ENCODE measurements around the gene TEX19.

TEX19 gene

GRCh38 chr17:82332669-82333278 lies 26.3 kb upstream of the TEX19 start:
- H3K4me3 ChIP-seq (ENCODE audit: low read length): peak overlapping the region; percentile 58
- no peak overlapping the region for H3K27ac ChIP-seq (ENCODE audit: low read length)
- H3K9ac ChIP-seq (ENCODE audit: low read depth, low read length): no peak overlapping the region
- H3K36me3 ChIP-seq (ENCODE audit: insufficient read depth, low read depth, low read length): no peaks in the 10 kb centered on the region
- 0 out of 2 replicates have a peak, but pooled peaks cover 4% of the 10 kb centered on the region for H3K4me1 ChIP-seq (ENCODE audit: insufficient read depth, low read length)
- peaks cover 84% of the 10 kb centered on the region for H3K27me3 ChIP-seq (ENCODE audit: insufficient read depth, low read length)
- H3K9me3 ChIP-seq (ENCODE audit: insufficient read depth, low read depth, low read length): no peaks in the 10 kb centered on the region

DNA sequence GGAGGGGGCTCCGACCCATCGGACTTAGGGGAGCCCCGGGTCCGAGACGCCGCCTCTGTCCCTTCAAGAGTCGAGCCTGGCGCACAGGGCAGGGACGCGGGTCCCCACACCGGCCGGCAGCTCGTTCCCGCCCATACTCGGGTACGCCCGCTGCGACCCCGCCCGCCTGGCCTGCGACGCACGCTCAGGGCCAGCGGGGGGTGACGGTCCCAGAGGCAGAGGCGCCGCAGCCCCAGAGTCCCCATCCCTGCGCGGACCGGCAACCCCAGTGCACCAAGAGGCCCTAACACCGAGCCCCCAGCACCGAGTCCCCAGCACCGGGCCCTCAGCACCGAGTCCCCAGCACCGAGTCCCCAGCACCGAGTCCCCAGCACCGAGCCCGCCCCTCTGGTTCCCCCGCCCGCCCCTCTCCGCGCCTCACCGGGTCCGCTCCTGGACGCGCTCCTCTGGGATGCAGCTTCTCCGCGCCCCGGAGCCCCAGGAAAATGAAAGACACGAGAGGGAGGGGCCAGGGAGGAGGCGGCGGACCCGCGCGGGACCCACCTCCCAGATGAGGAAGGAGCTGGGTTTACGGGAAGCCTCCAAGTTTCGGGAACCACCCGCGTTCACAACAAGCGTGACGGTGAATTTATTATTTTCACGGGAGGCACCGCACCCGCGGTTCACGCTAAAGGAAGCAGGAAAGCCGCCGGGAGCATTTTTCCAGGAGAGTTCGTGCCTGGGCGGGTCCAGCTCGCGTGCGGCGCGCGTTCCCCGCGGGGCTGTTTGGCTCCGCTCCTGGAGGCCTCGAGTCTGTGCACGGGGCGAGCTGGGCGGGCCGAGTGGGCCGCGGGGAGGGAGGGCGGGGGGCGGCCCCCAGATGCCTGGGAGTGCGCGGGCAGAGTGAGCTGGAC lies 25.5 kb upstream of the TEX19 start, which contains the start of gene SECTM1:
Gene SECTM1, minus strand, starts transcription at position 488 of the 893 bp plus-strand sequence. CDS start 6,526 bp downstream, outside the sequence.
- peak within 1 kb of the TSS; percentile 58 for H3K4me3 ChIP-seq (ENCODE audit: low read length)
- H3K27me3 ChIP-seq (ENCODE audit: insufficient read depth, low read length): peaks cover 92% of the 10 kb centered on the region
- no peaks in the 10 kb centered on the region for H3K36me3 ChIP-seq (ENCODE audit: insufficient read depth, low read depth, low read length)
- H3K4me1 ChIP-seq (ENCODE audit: insufficient read depth, low read length): no peaks in the 10 kb centered on the region
- no peak within 1 kb of the TSS for H3K9ac ChIP-seq (ENCODE audit: low read depth, low read length)
- no peak within 1 kb of the TSS for H3K27ac ChIP-seq (ENCODE audit: low read length)
- H3K9me3 ChIP-seq (ENCODE audit: insufficient read depth, low read depth, low read length): no peaks in the 10 kb centered on the region

- Histone ChIP-seq H3K27ac (ENCODE audit: low read length) (no peak overlapping the region), H3K9me3 (ENCODE audit: insufficient read depth, low read depth, low read length) (no peaks in the 10 kb centered on the region), H3K4me1 (ENCODE audit: insufficient read depth, low read length) (0 out of 2 replicates have a peak, but pooled peaks cover 1% of the 10 kb centered on the region), H3K36me3 (ENCODE audit: insufficient read depth, low read depth, low read length) (no peaks in the 10 kb centered on the region), H3K4me3 (ENCODE audit: low read length) (no peak overlapping the region), H3K9ac (ENCODE audit: low read depth, low read length) (no peak overlapping the region), H3K27me3 (ENCODE audit: insufficient read depth, low read length) (peaks cover 94% of the 10 kb centered on the region)
Measured at GRCh38 chr17:82334204-82334621, 24.8 kb upstream of the TEX19 start.

GRCh38 chr17:82334622-82335394 lies 24.2 kb upstream of the TEX19 start:
- Histone ChIP-seq H3K27me3 (ENCODE audit: insufficient read depth, low read length) (peaks cover 96% of the 10 kb centered on the region), H3K4me1 (ENCODE audit: insufficient read depth, low read length) (0 out of 2 replicates have a peak, but pooled peaks cover 3% of the 10 kb centered on the region), H3K9me3 (ENCODE audit: insufficient read depth, low read depth, low read length) (no peaks in the 10 kb centered on the region), H3K36me3 (ENCODE audit: insufficient read depth, low read depth, low read length) (no peaks in the 10 kb centered on the region), H3K9ac (ENCODE audit: low read depth, low read length) (no peak overlapping the region), H3K27ac (ENCODE audit: low read length) (no peak overlapping the region), H3K4me3 (ENCODE audit: low read length) (no peak overlapping the region)

GRCh38 chr17:82338858-82339633 lies 20.0 kb upstream of the TEX19 start:
- Histone ChIP-seq H3K4me1 (ENCODE audit: insufficient read depth, low read length) (0 out of 2 replicates have a peak, but pooled peaks cover 3% of the 10 kb centered on the region), H3K36me3 (ENCODE audit: insufficient read depth, low read depth, low read length) (no peaks in the 10 kb centered on the region), H3K4me3 (ENCODE audit: low read length) (0 out of 2 replicates have a peak overlapping the region, but pooled peaks have one; percentile 22), H3K27me3 (ENCODE audit: insufficient read depth, low read length) (peaks cover 56% of the 10 kb centered on the region), H3K9me3 (ENCODE audit: insufficient read depth, low read depth, low read length) (peaks cover 5% of the 10 kb centered on the region), H3K27ac (ENCODE audit: low read length) (no peak overlapping the region), H3K9ac (ENCODE audit: low read depth, low read length) (no peak overlapping the region)

DNA sequence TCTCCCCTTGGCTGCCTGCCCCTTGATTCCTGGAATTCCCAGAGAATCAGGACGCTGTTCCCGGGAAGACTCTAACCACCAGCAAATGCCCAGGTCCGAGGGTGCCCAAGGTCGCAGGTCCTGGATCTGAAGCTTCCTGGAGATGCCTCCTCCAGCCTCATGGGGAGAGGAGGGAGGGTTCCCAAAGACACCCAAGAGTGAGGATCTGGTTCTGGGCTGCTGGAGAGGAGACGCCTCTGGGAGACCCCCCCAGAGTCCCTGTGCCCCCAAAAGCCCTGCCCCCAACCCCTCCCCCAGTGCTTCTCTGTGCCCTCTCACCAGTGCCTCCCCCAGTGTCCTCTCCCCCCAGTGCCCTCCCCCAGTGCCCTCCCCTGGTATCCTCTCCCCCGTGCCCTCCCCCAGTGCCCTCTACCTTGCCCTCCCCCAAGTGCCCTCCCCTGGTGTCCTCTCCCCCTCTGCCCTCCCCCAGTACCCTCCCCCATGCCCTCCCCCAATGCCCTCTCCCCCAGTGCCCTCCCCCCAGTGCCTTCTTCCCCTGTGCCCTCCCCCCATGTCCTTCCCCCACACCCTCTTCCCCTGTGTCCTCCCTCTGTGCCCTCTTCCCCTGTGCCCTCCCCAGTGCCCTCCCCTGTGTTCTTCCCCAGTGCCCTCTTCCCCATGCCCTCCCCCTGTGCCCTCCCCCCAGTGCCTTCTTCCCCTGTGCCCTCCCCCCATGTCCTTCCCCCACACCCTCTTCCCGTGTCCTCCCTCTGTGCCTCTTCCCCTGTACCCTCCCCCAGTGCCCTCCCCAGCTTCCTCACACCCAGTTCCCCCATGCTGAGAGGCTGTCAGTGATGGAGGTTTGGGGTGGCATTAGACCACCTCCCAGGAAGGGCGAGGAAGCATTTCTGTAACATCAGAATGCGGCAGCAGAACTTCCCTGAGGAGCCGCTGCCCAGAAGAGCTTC lies 19.1 kb upstream of the TEX19 start:
- Histone ChIP-seq H3K27me3 (ENCODE audit: insufficient read depth, low read length) (peaks cover 48% of the 10 kb centered on the region), H3K9ac (ENCODE audit: low read depth, low read length) (no peak overlapping the region), H3K27ac (ENCODE audit: low read length) (no peak overlapping the region), H3K9me3 (ENCODE audit: insufficient read depth, low read depth, low read length) (peaks cover 5% of the 10 kb centered on the region), H3K4me3 (ENCODE audit: low read length) (no peak overlapping the region), H3K4me1 (ENCODE audit: insufficient read depth, low read length) (0 out of 2 replicates have a peak, but pooled peaks cover 3% of the 10 kb centered on the region), H3K36me3 (ENCODE audit: insufficient read depth, low read depth, low read length) (no peaks in the 10 kb centered on the region)

- Histone ChIP-seq H3K9me3 (ENCODE audit: insufficient read depth, low read depth, low read length) (peaks cover 5% of the 10 kb centered on the region), H3K27ac (ENCODE audit: low read length) (no peak overlapping the region), H3K27me3 (ENCODE audit: insufficient read depth, low read length) (peaks cover 21% of the 10 kb centered on the region), H3K4me3 (ENCODE audit: low read length) (no peak overlapping the region), H3K9ac (ENCODE audit: low read depth, low read length) (no peak overlapping the region), H3K36me3 (ENCODE audit: insufficient read depth, low read depth, low read length) (no peaks in the 10 kb centered on the region), H3K4me1 (ENCODE audit: insufficient read depth, low read length) (0 out of 2 replicates have a peak, but pooled peaks cover 3% of the 10 kb centered on the region)
Measured at GRCh38 chr17:82342361-82343079, 16.5 kb upstream of the TEX19 start.

DNA sequence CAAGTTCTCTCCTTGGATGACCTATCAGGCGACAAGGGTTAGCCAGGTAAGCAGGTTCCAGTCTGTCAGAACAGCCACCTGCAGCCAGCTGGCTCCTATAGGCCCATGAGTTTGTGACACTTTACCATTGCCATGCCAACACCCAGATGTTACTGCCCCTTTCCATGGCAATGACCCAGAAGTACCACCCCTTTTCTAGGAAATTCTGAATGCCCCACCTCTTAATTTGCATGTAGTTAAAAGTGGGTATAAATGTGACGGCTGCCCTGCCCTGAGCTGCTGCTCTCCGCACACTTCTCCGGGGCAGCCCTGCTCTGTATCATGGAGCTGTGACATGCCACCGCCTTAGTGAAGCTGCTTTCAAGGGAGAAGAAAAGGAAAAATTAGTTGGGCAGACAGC lies 15.5 kb upstream of the TEX19 start:
- Histone ChIP-seq H3K36me3 (ENCODE audit: insufficient read depth, low read depth, low read length) (no peaks in the 10 kb centered on the region), H3K4me3 (ENCODE audit: low read length) (no peak overlapping the region), H3K27ac (ENCODE audit: low read length) (no peak overlapping the region), H3K9ac (ENCODE audit: low read depth, low read length) (no peak overlapping the region), H3K4me1 (ENCODE audit: insufficient read depth, low read length) (0 out of 2 replicates have a peak, but pooled peaks cover 3% of the 10 kb centered on the region), H3K27me3 (ENCODE audit: insufficient read depth, low read length) (peaks cover 11% of the 10 kb centered on the region), H3K9me3 (ENCODE audit: insufficient read depth, low read depth, low read length) (peaks cover 5% of the 10 kb centered on the region)

- Histone ChIP-seq H3K27ac (ENCODE audit: low read length) (no peak overlapping the region), H3K36me3 (ENCODE audit: insufficient read depth, low read depth, low read length) (no peaks in the 10 kb centered on the region), H3K9me3 (ENCODE audit: insufficient read depth, low read depth, low read length) (peaks cover 5% of the 10 kb centered on the region), H3K9ac (ENCODE audit: low read depth, low read length) (no peak overlapping the region), H3K4me1 (ENCODE audit: insufficient read depth, low read length) (0 out of 2 replicates have a peak, but pooled peaks cover under 1% of the 10 kb centered on the region), H3K27me3 (ENCODE audit: insufficient read depth, low read length) (peaks cover 3% of the 10 kb centered on the region; the same call in 1 of the 2 replicates), H3K4me3 (ENCODE audit: low read length) (no peak overlapping the region)
Measured at GRCh38 chr17:82344175-82344907, 14.7 kb upstream of the TEX19 start.
